NOMO-1 treated with DMSO at 0.1 percent for 48 hours (cell line): Measurements from ENCODE around the gene CDKN2B-AS1.

ENCODE experiments used
- DNase-seq: peaks from one replicate; lab custom pipeline; 2025; ENCODE audit not compliant: unreplicated experiment; lab: John Stamatoyannopoulos, UW

The CDKN2B-AS1 gene

GRCh38 chr9:22084336-22085035, 89.9 kb downstream of the CDKN2B-AS1 start:
- no peak for DNase-seq

- DNase-seq, result no peak
Measured at GRCh38 chr9:22088053-22088716, 93.6 kb downstream of the CDKN2B-AS1 start.

GRCh38 chr9:22088717-22089061, 94.1 kb downstream of the CDKN2B-AS1 start:
- no peak for DNase-seq

- DNase-seq, result no peak
Measured at GRCh38 chr9:22097707-22098106, 103.1 kb downstream of the CDKN2B-AS1 start.

GRCh38 chr9:22098643-22099332, 104.2 kb downstream of the CDKN2B-AS1 start:
- no peak for DNase-seq

GRCh38 chr9:22100626-22101025, 106.0 kb downstream of the CDKN2B-AS1 start:
- no peak for DNase-seq

- no peak for DNase-seq
Measured at GRCh38 chr9:22102146-22103053, 107.8 kb downstream of the CDKN2B-AS1 start.

- DNase-seq, result no peak
Measured at GRCh38 chr9:22103685-22104575, 109.3 kb downstream of the CDKN2B-AS1 start.

GRCh38 chr9:22105005-22105722, 110.6 kb downstream of the CDKN2B-AS1 start:
- no peak for DNase-seq

- DNase-seq, result no peak
Measured at GRCh38 chr9:22107202-22108045, 112.8 kb downstream of the CDKN2B-AS1 start.

GRCh38 chr9:22108581-22109370, 114.2 kb downstream of the CDKN2B-AS1 start:
- DNase-seq, result no peak

- DNase-seq, result no peak
Measured at GRCh38 chr9:22111176-22111953, 116.8 kb downstream of the CDKN2B-AS1 start.

- DNase-seq, result no peak
Measured at GRCh38 chr9:22111954-22112247, 117.3 kb downstream of the CDKN2B-AS1 start.

GRCh38 chr9:22112870-22113821, 118.6 kb downstream of the CDKN2B-AS1 start:
- DNase-seq, result no peak

- no peak for DNase-seq
Measured at GRCh38 chr9:22114956-22115355, 120.4 kb downstream of the CDKN2B-AS1 start.

- DNase-seq, result no peak
Measured at GRCh38 chr9:22116758-22117157, 122.2 kb downstream of the CDKN2B-AS1 start.
